ENCODE data around the gene SUSD1.

SUSD1 gene

GRCh38 chr9:112174965-112175795 lies at the start of gene SUSD1:
TSS of gene SUSD1 (minus strand) at chr9:112175297. CDS start at chr9:112175235, 62 bp downstream.
- Histone ChIP-seq H3K36me3 (ENCODE audit: insufficient read depth, low read length) (no peaks in the 10 kb centered on the region), H3K27ac (ENCODE audit: low read depth, low read length) (no peak within 1 kb of the TSS), H2AFZ (ENCODE audit: low read length, unreplicated experiment) (peak within 1 kb of the TSS; percentile 79), H3K27me3 (ENCODE audit: insufficient read depth, low read length) (0 out of 2 replicates have a peak, but pooled peaks cover 5% of the 10 kb centered on the region), H3K4me1 (ENCODE audit: control insufficient read depth, insufficient read depth, low read length, unreplicated experiment) (peaks cover 6% of the 10 kb centered on the region), H3K4me3 (ENCODE audit: low read depth, low read length) (peak within 1 kb of the TSS; percentile 86), H3K79me2 (ENCODE audit: control insufficient read depth, insufficient read depth, low read length, unreplicated experiment) (peaks cover 6% of the 10 kb centered on the region)

DNA sequence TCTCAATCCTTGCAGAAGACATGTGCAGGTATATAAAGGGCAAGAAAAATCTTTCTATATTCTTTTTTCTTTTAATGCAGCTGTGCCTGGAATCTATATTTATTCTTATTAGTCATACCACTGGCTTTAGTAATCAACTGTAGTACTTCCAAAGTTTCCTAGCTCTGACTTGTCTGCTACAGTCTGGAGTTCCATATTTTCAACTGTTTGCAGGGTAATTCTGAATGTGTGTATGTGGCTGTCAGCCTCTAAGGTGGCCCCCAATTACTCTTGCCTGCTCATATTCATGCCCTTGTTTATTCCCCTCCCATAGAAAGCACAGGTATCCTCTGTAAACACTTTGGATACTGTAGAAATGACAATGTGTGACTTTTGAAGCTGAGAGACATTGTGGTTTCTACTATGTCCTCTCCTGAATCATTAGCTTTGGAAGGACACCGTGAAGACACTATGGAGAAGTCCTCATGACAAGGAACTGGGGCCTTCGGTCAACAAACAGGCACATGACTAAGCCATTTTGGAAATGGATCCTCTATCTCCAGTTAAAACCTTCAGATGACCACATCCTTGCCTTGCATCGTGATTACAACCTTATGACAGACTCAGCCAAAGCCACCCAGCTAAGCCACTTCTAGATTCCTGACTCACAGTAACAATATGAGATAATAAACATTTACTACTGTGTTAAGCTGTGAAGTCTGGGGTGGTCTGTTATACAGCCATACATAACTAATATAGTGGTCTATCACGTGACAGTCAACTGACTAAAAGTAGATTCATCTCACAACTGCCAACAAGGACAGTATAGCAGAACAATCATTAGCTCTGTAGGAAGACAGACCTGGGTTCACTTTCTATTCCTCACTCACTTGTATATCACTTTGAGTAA lies 49.5 kb upstream of the SUSD1 start:
- Histone ChIP-seq H3K4me1 (ENCODE audit: control insufficient read depth, insufficient read depth, low read length, unreplicated experiment) (peaks cover 17% of the 10 kb centered on the region), H3K4me3 (ENCODE audit: low read depth, low read length) (peak overlapping the region; percentile 21; the same call in 1 of the 2 replicates), H3K27ac (ENCODE audit: low read depth, low read length) (peak overlapping the region; percentile 83)

GRCh38 chr9:112218908-112219307 lies 43.8 kb upstream of the SUSD1 start:
- Histone ChIP-seq H3K79me2 (ENCODE audit: control insufficient read depth, insufficient read depth, low read length, unreplicated experiment) (no peaks in the 10 kb centered on the region), H3K4me1 (ENCODE audit: control insufficient read depth, insufficient read depth, low read length, unreplicated experiment) (no peaks in the 10 kb centered on the region), H2AFZ (ENCODE audit: low read length, unreplicated experiment) (no peak overlapping the region), H3K27me3 (ENCODE audit: insufficient read depth, low read length) (no peaks in the 10 kb centered on the region), H3K4me3 (ENCODE audit: low read depth, low read length) (no peak overlapping the region), H3K36me3 (ENCODE audit: insufficient read depth, low read length) (peaks cover 10% of the 10 kb centered on the region), H3K27ac (ENCODE audit: low read depth, low read length) (no peak overlapping the region)

More for the DNA sequence above, 49.5 kb upstream of the SUSD1 start:
- Histone ChIP-seq H3K79me2 (ENCODE audit: control insufficient read depth, insufficient read depth, low read length, unreplicated experiment) (no peaks in the 10 kb centered on the region), H3K36me3 (ENCODE audit: insufficient read depth, low read length) (peaks cover 27% of the 10 kb centered on the region), H3K27me3 (ENCODE audit: insufficient read depth, low read length) (no peaks in the 10 kb centered on the region), H2AFZ (ENCODE audit: low read length, unreplicated experiment) (no peak overlapping the region)

DNA sequence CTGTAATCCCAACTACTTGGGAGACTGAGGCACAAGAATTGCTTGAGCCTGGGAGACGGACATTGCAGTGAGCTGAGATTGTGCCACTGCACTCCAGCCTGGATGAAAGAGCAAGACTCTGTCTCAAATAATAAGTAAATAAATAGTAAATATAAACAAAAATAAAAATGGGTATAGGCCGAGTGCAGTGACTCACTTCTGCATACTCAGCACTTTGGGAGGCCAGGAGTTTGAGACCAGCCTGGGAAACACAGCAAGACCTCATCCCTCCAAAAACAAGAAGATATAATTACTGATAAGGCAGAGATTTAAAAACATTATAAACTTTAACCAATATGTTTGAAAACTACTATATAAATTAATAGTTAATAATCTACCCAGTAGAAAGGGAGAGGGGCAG lies 37.8 kb upstream of the SUSD1 start:
- H3K27me3 ChIP-seq (ENCODE audit: insufficient read depth, low read length), result no peaks in the 10 kb centered on the region
- H2AFZ ChIP-seq (ENCODE audit: low read length, unreplicated experiment), result no peak overlapping the region
- peaks cover 31% of the 10 kb centered on the region for H3K36me3 ChIP-seq (ENCODE audit: insufficient read depth, low read length)
- no peak overlapping the region for H3K27ac ChIP-seq (ENCODE audit: low read depth, low read length)
- H3K4me3 ChIP-seq (ENCODE audit: low read depth, low read length), result no peak overlapping the region
- no peaks in the 10 kb centered on the region for H3K4me1 ChIP-seq (ENCODE audit: control insufficient read depth, insufficient read depth, low read length, unreplicated experiment)
- no peaks in the 10 kb centered on the region for H3K79me2 ChIP-seq (ENCODE audit: control insufficient read depth, insufficient read depth, low read length, unreplicated experiment)

DNA sequence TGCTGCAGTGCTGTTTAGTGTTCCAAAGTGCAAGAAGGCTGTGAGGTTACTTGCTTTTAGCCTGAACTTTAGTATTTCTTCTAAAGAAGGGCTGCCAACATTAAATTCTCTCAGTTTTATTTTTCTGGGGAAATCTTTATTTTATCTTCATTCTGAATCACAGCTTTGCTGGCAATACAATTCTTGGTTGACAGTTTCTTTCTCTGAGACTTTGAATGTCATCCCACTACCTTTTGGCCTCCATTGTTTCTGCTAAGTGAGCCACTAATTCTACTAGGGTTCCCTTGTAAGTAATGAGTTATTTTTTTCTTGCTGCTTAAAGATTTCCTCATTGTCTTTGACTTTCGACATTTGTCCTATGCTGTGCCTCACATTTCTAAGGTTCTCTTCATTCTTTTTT lies 32.4 kb upstream of the SUSD1 start:
- Histone ChIP-seq H3K4me3 (ENCODE audit: low read depth, low read length) (no peak overlapping the region), H3K79me2 (ENCODE audit: control insufficient read depth, insufficient read depth, low read length, unreplicated experiment) (no peaks in the 10 kb centered on the region), H3K4me1 (ENCODE audit: control insufficient read depth, insufficient read depth, low read length, unreplicated experiment) (peaks cover 5% of the 10 kb centered on the region), H3K36me3 (ENCODE audit: insufficient read depth, low read length) (peaks cover 40% of the 10 kb centered on the region), H3K27ac (ENCODE audit: low read depth, low read length) (no peak overlapping the region), H3K27me3 (ENCODE audit: insufficient read depth, low read length) (no peaks in the 10 kb centered on the region), H2AFZ (ENCODE audit: low read length, unreplicated experiment) (no peak overlapping the region)

- no peak overlapping the region for H2AFZ ChIP-seq (ENCODE audit: low read length, unreplicated experiment)
- peaks cover 17% of the 10 kb centered on the region for H3K36me3 ChIP-seq (ENCODE audit: insufficient read depth, low read length)
- H3K27ac ChIP-seq (ENCODE audit: low read depth, low read length), result 0 out of 2 replicates have a peak overlapping the region, but pooled peaks have one; percentile 12
- no peaks in the 10 kb centered on the region for H3K79me2 ChIP-seq (ENCODE audit: control insufficient read depth, insufficient read depth, low read length, unreplicated experiment)
- peaks cover 5% of the 10 kb centered on the region for H3K4me1 ChIP-seq (ENCODE audit: control insufficient read depth, insufficient read depth, low read length, unreplicated experiment)
- H3K27me3 ChIP-seq (ENCODE audit: insufficient read depth, low read length), result no peaks in the 10 kb centered on the region
- no peak overlapping the region for H3K4me3 ChIP-seq (ENCODE audit: low read depth, low read length)
Observed at GRCh38 chr9:112203536-112203935, 28.4 kb upstream of the SUSD1 start.

DNA sequence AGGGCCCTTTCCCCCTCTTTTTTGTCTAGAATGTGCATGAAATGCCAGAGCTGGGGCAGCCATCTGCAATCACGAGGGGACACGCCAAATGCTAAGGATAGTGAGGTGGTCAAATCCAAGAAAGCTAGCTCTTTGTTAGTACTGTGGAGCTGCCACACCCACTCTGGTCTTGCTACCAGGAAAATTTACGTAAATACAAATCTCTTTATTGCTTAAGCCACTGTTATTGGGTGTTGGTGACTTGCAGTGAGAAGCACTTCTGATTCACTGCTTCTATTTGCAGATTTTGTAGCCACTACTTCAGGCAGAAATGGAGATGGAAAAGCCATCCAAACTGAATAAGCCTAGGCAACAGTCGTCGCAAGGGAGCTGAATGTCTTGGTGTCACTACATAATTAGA lies 25.6 kb upstream of the SUSD1 start:
- no peak overlapping the region for H2AFZ ChIP-seq (ENCODE audit: low read length, unreplicated experiment)
- H3K27me3 ChIP-seq (ENCODE audit: insufficient read depth, low read length), result no peaks in the 10 kb centered on the region
- no peak overlapping the region for H3K4me3 ChIP-seq (ENCODE audit: low read depth, low read length)
- peaks cover 5% of the 10 kb centered on the region for H3K4me1 ChIP-seq (ENCODE audit: control insufficient read depth, insufficient read depth, low read length, unreplicated experiment)
- no peaks in the 10 kb centered on the region for H3K36me3 ChIP-seq (ENCODE audit: insufficient read depth, low read length)
- H3K27ac ChIP-seq (ENCODE audit: low read depth, low read length), result no peak overlapping the region
- H3K79me2 ChIP-seq (ENCODE audit: control insufficient read depth, insufficient read depth, low read length, unreplicated experiment), result no peaks in the 10 kb centered on the region

- Histone ChIP-seq H3K36me3 (ENCODE audit: insufficient read depth, low read length) (no peaks in the 10 kb centered on the region), H2AFZ (ENCODE audit: low read length, unreplicated experiment) (no peak overlapping the region), H3K4me1 (ENCODE audit: control insufficient read depth, insufficient read depth, low read length, unreplicated experiment) (peaks cover 11% of the 10 kb centered on the region), H3K79me2 (ENCODE audit: control insufficient read depth, insufficient read depth, low read length, unreplicated experiment) (no peaks in the 10 kb centered on the region), H3K27me3 (ENCODE audit: insufficient read depth, low read length) (no peaks in the 10 kb centered on the region), H3K27ac (ENCODE audit: low read depth, low read length) (no peak overlapping the region), H3K4me3 (ENCODE audit: low read depth, low read length) (no peak overlapping the region)
Observed at GRCh38 chr9:112198646-112199045, 23.5 kb upstream of the SUSD1 start.

DNA sequence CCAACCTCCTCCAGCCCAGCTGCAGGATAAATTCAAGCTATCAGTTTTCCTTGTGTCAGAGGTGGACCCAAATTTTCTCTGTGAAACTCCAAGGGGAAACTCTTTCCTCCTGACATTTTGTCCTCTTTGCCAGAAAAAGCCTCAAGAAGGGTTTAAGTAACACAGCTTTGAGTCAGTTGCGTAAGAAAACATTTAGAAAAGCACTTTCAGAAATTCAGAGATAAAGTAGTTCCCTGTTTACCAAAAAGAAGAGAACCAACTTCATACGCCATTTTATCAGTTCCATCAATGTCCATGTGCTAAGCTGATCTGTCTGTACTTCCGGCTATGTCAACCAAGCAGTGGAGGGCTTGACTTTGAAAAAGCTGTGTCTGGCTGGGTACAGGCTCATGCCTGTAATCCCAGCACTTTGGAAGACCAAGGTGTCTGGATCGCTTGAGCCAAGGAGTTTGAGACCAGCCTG lies 19.9 kb upstream of the SUSD1 start:
- Histone ChIP-seq H3K27ac (ENCODE audit: low read depth, low read length) (no peak overlapping the region), H3K36me3 (ENCODE audit: insufficient read depth, low read length) (no peaks in the 10 kb centered on the region), H3K27me3 (ENCODE audit: insufficient read depth, low read length) (no peaks in the 10 kb centered on the region), H3K4me3 (ENCODE audit: low read depth, low read length) (no peak overlapping the region), H3K79me2 (ENCODE audit: control insufficient read depth, insufficient read depth, low read length, unreplicated experiment) (no peaks in the 10 kb centered on the region), H3K4me1 (ENCODE audit: control insufficient read depth, insufficient read depth, low read length, unreplicated experiment) (peaks cover 6% of the 10 kb centered on the region), H2AFZ (ENCODE audit: low read length, unreplicated experiment) (no peak overlapping the region)

DNA sequence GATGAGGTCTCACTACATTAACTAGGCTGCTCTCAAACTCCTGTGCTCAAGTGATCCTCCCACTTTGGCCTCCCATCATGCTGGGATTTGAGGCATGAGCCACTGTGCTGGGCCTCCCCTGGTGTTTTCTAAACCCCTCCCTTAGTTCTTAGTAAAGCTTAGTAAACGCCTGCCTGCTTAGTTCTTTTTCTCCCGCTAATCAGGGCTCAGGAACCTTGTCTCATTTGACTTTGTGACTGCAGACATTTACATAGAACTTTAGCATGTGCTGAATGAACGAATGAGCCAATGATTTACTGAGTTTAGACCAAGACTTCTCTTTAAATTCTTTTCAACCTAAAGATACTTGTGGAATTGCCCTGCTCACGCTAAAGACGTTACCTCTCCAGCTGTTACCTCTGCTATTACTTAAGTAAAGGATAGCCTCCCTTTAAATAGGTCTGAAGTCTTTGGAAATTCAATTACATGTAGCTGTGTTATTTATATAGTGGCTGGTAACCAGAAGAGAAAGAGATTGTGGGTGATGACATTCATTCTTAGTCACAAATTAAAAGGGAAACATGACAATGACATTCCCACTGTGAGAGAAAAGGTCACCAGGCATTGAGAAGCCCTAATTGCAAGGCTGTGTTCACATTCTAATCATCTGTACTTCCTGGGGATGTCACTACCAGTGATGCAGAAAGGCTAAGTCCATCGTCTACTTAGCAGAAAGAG lies 18.6 kb upstream of the SUSD1 start:
- Histone ChIP-seq H2AFZ (ENCODE audit: low read length, unreplicated experiment) (no peak overlapping the region), H3K27ac (ENCODE audit: low read depth, low read length) (no peak overlapping the region), H3K36me3 (ENCODE audit: insufficient read depth, low read length) (no peaks in the 10 kb centered on the region), H3K79me2 (ENCODE audit: control insufficient read depth, insufficient read depth, low read length, unreplicated experiment) (no peaks in the 10 kb centered on the region), H3K4me3 (ENCODE audit: low read depth, low read length) (no peak overlapping the region), H3K4me1 (ENCODE audit: control insufficient read depth, insufficient read depth, low read length, unreplicated experiment) (peaks cover 6% of the 10 kb centered on the region), H3K27me3 (ENCODE audit: insufficient read depth, low read length) (no peaks in the 10 kb centered on the region)

All from ACC112 (cell line).